Liver (tissue), 9 donors: ENCODE measurements around the gene OR3A2. TPM values are rescaled to one million over a fixed set of nuclear protein-coding genes. Genes with fewer than 3 reads are reported as not detected.
"Not testable (repeated sequence)": the region's sequence is repeated elsewhere in the genome, so short reads cannot be mapped to it uniquely, and the experiment has no call there.

ENCODE experiments used
- DNase-seq: peaks from one replicate; pipeline ENCODE4 v3.0.0-alpha.2; 2017; ENCODE audit warnings: low spot score
- H3K27ac ChIP-seq, 2 donors: one replicate each; pipeline ENCODE4 v1.7.0; 2013; ENCODE audit warnings: inconsistent platforms in 2 of 2, low read length in 2 of 2, control low read depth in 1 of 2, low read depth in 1 of 2, mild to moderate bottlenecking in 1 of 2
- H3K27me3 ChIP-seq, 4 donors: one replicate each; pipeline versions ENCODE4 v1.6.1 to v1.7.0; 2013; ENCODE audit warnings: low read length in 3 of 4, inconsistent platforms in 1 of 4, mild to moderate bottlenecking in 1 of 4, moderate library complexity in 1 of 4; ENCODE audit not compliant: control insufficient read depth in 4 of 4, insufficient read depth in 4 of 4
- H3K36me3 ChIP-seq, 4 donors: one replicate each; pipeline versions ENCODE4 v1.6.1 to v1.7.0; 2013; ENCODE audit warnings: low read length in 3 of 4, mild to moderate bottlenecking in 3 of 4, low read depth in 1 of 4, moderate library complexity in 1 of 4; ENCODE audit not compliant: control insufficient read depth in 4 of 4, insufficient read depth in 3 of 4
- H3K4me1 ChIP-seq, 4 donors: one replicate each; pipeline versions ENCODE4 v1.6.1 to v1.7.0; 2013; ENCODE audit warnings: low read length in 3 of 4, mild to moderate bottlenecking in 3 of 4, moderate library complexity in 1 of 4; ENCODE audit not compliant: control insufficient read depth in 4 of 4, insufficient read depth in 4 of 4
- H3K4me3 ChIP-seq, 3 donors: one replicate each; pipeline versions ENCODE4 v1.6.1 to v1.7.0; 2013; ENCODE audit warnings: low read length in 3 of 3, control low read depth in 1 of 3, low read depth in 1 of 3, mild to moderate bottlenecking in 1 of 3
- H3K9ac ChIP-seq, 2 donors: one replicate each; pipeline ENCODE4 v1.7.0; 2013; ENCODE audit warnings: low read length in 2 of 2, mild to moderate bottlenecking in 2 of 2, moderate library complexity in 2 of 2, control low read depth in 1 of 2, low read depth in 1 of 2
- H3K9me3 ChIP-seq, 4 donors: one replicate each; pipeline versions ENCODE4 v1.6.1 to v1.7.0; 2013; ENCODE audit warnings: low read length in 3 of 4; ENCODE audit not compliant: control insufficient read depth in 4 of 4
- ATF3 ChIP-seq: IDR thresholded peaks from 2 replicates; pipeline ENCODE4 v1.6.1; 2016; ENCODE audit warnings: antibody characterized with exemption
- EGR1 ChIP-seq, 2 donors: IDR thresholded peaks; 2 replicates each; pipeline ENCODE4 v1.6.1; 2016 to 2018; ENCODE audit warnings: antibody characterized with exemption in 2 of 2, low read depth in 2 of 2
- FOXA1 ChIP-seq: IDR thresholded peaks from 2 replicates; pipeline ENCODE4 v1.6.1; 2016; ENCODE audit warnings: antibody characterized with exemption
- FOXA2 ChIP-seq: IDR thresholded peaks from 2 replicates; pipeline ENCODE4 v1.6.1; 2016; ENCODE audit warnings: antibody characterized with exemption
- GABPA ChIP-seq, 2 donors: IDR thresholded peaks in 1 of 2; conservative IDR thresholded peaks in 1 of 2; 2 replicates each; pipeline ENCODE4 v1.6.1; 2016; ENCODE audit warnings: antibody characterized with exemption in 2 of 2, mild to moderate bottlenecking in 1 of 2, moderate library complexity in 1 of 2
- HNF4A ChIP-seq, 2 donors: conservative IDR thresholded peaks; 2 replicates each; pipeline ENCODE4 v1.6.1; 2016; ENCODE audit warnings: antibody characterized with exemption in 2 of 2, mild to moderate bottlenecking in 2 of 2
- HNF4G ChIP-seq: IDR thresholded peaks from 2 replicates; pipeline ENCODE4 v1.6.1; 2016; ENCODE audit warnings: antibody characterized with exemption
- JUND ChIP-seq, 2 donors: IDR thresholded peaks; 2 replicates each; pipeline ENCODE4 v1.6.1; 2016; ENCODE audit warnings: antibody characterized with exemption in 2 of 2
- NR2F2 ChIP-seq: IDR thresholded peaks from 2 replicates; pipeline ENCODE4 v1.6.1; 2016; ENCODE audit warnings: antibody characterized with exemption
- RAD21 ChIP-seq, 2 donors: IDR thresholded peaks; 2 replicates each; pipeline ENCODE4 v1.6.1; 2016; ENCODE audit warnings: antibody characterized with exemption in 2 of 2, mild to moderate bottlenecking in 2 of 2
- REST ChIP-seq: IDR thresholded peaks from 2 replicates; pipeline ENCODE4 v1.6.1; 2016; ENCODE audit warnings: antibody characterized with exemption, mild to moderate bottlenecking
- RXRA ChIP-seq, 2 donors: IDR thresholded peaks; 2 replicates each; pipeline ENCODE4 v1.6.1; 2017 to 2018; ENCODE audit warnings: antibody characterized with exemption in 2 of 2, mild to moderate bottlenecking in 1 of 2
- SP1 ChIP-seq: IDR thresholded peaks from 2 replicates; pipeline ENCODE4 v1.6.1; 2018; ENCODE audit warnings: antibody characterized with exemption, mild to moderate bottlenecking
- TAF1 ChIP-seq: conservative IDR thresholded peaks from 2 replicates; pipeline ENCODE4 v1.6.1; 2016; ENCODE audit warnings: antibody characterized with exemption, mild to moderate bottlenecking
- YY1 ChIP-seq: IDR thresholded peaks from 2 replicates; pipeline ENCODE4 v1.6.1; 2016; ENCODE audit warnings: antibody characterized with exemption, mild to moderate bottlenecking
- WGBS: extraction: QIAGEN DNeasy Blood & Tissue Kit; methylation state at CpG from one replicate; pipeline ENCODE4 v1.1.7; 2013; 5-methylcytosine and 5-hydroxymethylcytosine counted together
- polyA plus RNA-seq, 2 donors: library from polyadenylated mRNA; stranded (reverse) in 1 of 2; unstranded in 1 of 2; fragments of 200-250 nt in 1 of 2; fragments of >200 nt in 1 of 2; fragmentation: Nextera tagmentation in 1 of 2; extraction: Ambion mirVana in 1 of 2; gene quantifications; one replicate each; pipeline versions ENCODE4 v1.2.1 to v1.2.3, GENCODE V29; 2013 to 2015
- total RNA-seq, 2 donors: library from RNA; depleted of rRNA; stranded (reverse); fragments of >200 nt; gene quantifications; one replicate each; pipeline ENCODE4 v1.2.3, GENCODE V29; 2014
- TF ChIP-seq, protein P1 (sequence below): IDR thresholded peaks from 2 replicates; pipeline ENCODE4 v1.6.1; 2016; ENCODE audit warnings: antibody characterized with exemption
- TF ChIP-seq, protein P2 (sequence below): IDR thresholded peaks from 2 replicates; pipeline ENCODE4 v1.6.1; 2016; ENCODE audit warnings: antibody characterized with exemption
- TF ChIP-seq, protein P3 (sequence below): fragments of 150-350 bp; IDR thresholded peaks from 2 replicates; pipeline ENCODE4 v1.5.1; 2017; ENCODE audit warnings: improper control_type of control experiment, low read depth, low read length; ENCODE audit not compliant: missing input control
- donor health status: healthy.
- donor health status: healthy.
- donor health status: healthy.
- donor health status: healthy.
- donor health status: healthy.

Gene OR3A2
- total and polyA plus RNA-seq, 4 donors: not detected

DNA sequence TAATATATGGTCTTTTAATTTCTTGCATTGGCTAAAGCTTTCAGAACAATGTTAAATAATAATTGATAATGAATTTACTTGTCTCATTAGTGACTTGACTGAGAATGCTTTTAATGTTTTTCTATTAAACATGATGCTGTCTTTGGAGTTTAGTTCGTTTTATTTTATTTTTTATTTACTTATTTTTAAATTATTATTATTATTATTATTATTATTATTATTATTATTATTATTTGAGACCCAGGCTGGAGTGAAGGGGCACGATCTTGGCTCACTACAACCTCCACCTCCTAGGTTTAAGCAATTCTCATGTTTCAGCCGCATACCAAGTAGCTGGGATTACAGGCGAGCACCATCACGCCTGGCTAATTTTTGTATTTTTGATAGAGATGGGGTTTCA lies 29.5 kb upstream of the OR3A2 start:
- no peaks in the 10 kb centered on the region for H3K4me1 ChIP-seq
- 77% methylated on average over 5 of the region's 5 CpGs for WGBS
- TF ChIP-seq EGR1 (IDR thresholded peaks at IDR 0.05; ENCODE audit: low read depth in 2 of 2): no peak
- no peak for TF ChIP-seq RXRA (IDR thresholded peaks at IDR 0.05)
- no peak for TF ChIP-seq JUND (IDR thresholded peaks at IDR 0.05)
- TF ChIP-seq HNF4G: no peak
- TF ChIP-seq HNF4A (conservative IDR thresholded peaks at IDR 0.05): no peak
- TF ChIP-seq FOXA2: no peak
- TF ChIP-seq ATF3: no peak
- TF ChIP-seq SP1: no peak
- no peak for TF ChIP-seq GABPA (IDR thresholded peaks at IDR 0.05 in 1 of 2, conservative IDR thresholded peaks at IDR 0.05 in 1 of 2)
- TF ChIP-seq TAF1: no peak
- TF ChIP-seq, protein P1, sequence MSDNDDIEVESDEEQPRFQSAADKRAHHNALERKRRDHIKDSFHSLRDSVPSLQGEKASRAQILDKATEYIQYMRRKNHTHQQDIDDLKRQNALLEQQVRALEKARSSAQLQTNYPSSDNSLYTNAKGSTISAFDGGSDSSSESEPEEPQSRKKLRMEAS: no peak
- TF ChIP-seq NR2F2: no peak
- no peak for TF ChIP-seq YY1
- TF ChIP-seq, protein P2, sequence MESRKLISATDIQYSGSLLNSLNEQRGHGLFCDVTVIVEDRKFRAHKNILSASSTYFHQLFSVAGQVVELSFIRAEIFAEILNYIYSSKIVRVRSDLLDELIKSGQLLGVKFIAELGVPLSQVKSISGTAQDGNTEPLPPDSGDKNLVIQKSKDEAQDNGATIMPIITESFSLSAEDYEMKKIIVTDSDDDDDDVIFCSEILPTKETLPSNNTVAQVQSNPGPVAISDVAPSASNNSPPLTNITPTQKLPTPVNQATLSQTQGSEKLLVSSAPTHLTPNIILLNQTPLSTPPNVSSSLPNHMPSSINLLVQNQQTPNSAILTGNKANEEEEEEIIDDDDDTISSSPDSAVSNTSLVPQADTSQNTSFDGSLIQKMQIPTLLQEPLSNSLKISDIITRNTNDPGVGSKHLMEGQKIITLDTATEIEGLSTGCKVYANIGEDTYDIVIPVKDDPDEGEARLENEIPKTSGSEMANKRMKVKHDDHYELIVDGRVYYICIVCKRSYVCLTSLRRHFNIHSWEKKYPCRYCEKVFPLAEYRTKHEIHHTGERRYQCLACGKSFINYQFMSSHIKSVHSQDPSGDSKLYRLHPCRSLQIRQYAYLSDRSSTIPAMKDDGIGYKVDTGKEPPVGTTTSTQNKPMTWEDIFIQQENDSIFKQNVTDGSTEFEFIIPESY: no peak
- TF ChIP-seq FOXA1: no peak
- TF ChIP-seq RAD21 (IDR thresholded peaks at IDR 0.05): no peak
- TF ChIP-seq, protein P3, sequence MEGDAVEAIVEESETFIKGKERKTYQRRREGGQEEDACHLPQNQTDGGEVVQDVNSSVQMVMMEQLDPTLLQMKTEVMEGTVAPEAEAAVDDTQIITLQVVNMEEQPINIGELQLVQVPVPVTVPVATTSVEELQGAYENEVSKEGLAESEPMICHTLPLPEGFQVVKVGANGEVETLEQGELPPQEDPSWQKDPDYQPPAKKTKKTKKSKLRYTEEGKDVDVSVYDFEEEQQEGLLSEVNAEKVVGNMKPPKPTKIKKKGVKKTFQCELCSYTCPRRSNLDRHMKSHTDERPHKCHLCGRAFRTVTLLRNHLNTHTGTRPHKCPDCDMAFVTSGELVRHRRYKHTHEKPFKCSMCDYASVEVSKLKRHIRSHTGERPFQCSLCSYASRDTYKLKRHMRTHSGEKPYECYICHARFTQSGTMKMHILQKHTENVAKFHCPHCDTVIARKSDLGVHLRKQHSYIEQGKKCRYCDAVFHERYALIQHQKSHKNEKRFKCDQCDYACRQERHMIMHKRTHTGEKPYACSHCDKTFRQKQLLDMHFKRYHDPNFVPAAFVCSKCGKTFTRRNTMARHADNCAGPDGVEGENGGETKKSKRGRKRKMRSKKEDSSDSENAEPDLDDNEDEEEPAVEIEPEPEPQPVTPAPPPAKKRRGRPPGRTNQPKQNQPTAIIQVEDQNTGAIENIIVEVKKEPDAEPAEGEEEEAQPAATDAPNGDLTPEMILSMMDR: no peak
- TF ChIP-seq REST: no peak

GRCh38 chr17:3412216-3412615 lies 26.1 kb upstream of the OR3A2 start:
- H3K27ac ChIP-seq, H3K4me1 ChIP-seq, H3K27me3 ChIP-seq, DNase-seq, H3K36me3 ChIP-seq, H3K4me3 ChIP-seq, H3K9ac ChIP-seq, H3K9me3 ChIP-seq: not testable (repeated sequence)
- WGBS: 60% methylated on average over 4 of the region's 16 CpGs

More for the DNA sequence above, 29.5 kb upstream of the OR3A2 start:
- Histone ChIP-seq H3K27ac (no peak overlapping the region), H3K36me3 (no peaks in the 10 kb centered on the region), H3K9ac (no peak overlapping the region), H3K4me3 (no peak overlapping the region), H3K27me3 (no peaks in the 10 kb centered on the region), H3K9me3 (no peaks in the 10 kb centered on the region)
- DNase-seq: no peak
